HG03571 (cell line): ENCODE results near the gene BMF.
"Not testable (repeated sequence)": the region's sequence is repeated elsewhere in the genome, so short reads cannot be mapped to it uniquely, and the experiment has no call there.

ENCODE experiments used
- ATAC-seq: cut with Tn5 transposase; IDR thresholded peaks from one replicate; pipeline ENCODE4 v1.9.1; 2021; ENCODE audit not compliant: unreplicated experiment

BMF gene

GRCh38 chr15:40128766-40129660 lies 20.3 kb upstream of the BMF start:
- ATAC-seq, result no peak

GRCh38 chr15:40125950-40126349 lies 17.3 kb upstream of the BMF start:
- ATAC-seq, result no peak

DNA sequence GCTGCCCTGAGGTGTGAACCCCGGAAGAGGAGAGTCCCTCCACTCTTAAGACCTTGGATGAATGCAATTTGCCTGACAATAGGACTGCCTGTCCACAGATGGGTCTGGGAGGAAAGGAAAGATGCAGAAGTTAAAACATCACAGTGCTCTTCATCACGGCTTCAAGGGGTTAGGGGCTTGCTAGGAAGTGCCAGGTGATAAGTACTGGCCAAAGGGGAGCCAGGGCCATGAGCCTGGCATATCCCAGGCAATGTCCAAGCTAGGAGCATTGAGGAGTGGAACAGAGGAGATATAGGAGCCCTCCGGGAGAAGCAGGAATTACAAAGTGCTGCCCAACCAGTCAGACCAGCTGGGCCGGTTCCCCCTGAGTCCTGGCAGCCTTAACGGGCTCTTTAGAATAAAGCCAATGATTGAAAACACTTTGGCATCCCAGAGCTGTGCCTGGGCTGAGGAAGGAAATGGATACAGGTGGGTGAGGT lies 16.2 kb upstream of the BMF start:
- not testable (repeated sequence) for ATAC-seq

DNA sequence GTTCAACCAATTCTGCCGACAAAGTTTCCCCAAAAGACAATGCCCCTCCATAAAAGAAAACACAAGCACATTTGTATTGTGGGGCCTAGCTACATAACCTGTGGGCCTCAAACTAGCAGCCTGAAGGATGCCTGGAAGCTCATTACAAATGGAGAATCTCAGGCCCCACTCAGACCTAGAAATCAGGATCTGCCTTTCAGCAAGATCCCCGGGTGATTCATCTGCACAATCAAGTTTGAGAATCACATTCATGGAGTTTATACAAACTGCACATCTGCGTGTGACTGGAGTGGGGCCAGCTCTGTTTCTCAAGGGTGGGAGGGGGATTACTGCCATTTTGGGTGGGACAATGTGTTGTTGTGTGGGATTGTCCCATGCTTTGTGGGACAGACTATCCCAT lies 15.7 kb upstream of the BMF start:
- ATAC-seq, result not testable (repeated sequence)

- not testable (repeated sequence) for ATAC-seq
These were observed 15.2 kb upstream of the BMF start for GRCh38 chr15:40123863-40124262.

DNA sequence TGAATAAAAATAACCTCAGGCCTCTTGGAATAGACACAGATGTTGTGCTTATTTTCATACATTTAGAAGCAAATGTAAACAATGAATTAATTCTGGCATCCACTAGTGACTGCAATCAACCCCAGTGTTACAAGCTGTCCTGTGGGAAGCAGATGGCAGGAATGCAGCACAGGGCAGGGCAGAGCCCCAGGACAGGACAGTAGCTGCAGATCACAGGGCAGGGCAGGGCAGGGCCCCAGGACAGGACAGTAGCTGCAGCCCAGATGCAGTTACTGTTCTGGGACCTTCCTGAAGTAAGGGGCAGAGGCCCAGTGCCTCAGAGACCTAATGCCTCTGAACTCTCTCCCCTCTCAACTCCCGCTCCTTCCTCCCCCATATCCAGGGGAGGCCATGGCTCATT lies 14.3 kb upstream of the BMF start:
- not testable (repeated sequence) for ATAC-seq

DNA sequence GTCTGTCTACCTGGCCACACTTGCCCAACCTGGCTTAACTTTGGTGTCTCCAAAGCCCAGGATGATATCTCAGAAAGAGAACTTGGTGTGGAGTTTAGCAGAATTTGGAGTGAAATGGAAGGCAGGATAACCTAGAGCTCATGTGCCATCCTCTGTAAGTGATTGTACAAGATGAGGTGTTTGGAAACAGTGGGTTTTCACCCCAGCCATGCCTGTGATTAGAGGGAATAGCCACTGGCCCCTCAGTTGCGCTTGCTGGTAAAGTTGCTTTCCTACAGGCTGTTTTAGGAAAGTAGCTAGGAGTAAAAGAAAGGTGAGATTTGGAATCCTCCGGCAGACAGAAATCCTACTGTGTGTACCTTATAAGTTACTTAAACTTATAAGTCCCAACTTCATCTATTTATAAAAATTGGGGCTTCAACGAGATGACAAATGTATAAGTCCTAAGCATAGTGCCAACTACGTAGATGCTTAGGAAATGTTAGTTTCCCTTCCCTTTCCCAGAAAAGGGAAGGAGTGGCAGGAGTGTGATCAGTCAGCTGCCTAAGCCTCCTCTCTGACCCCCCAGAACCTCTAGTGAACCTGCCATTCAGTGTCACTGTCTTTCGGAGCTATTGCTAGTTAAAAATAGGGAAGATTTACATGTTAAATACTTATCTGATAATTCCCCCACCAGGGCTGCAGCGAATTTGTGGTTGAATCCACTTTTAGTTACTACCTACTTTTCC lies 13.4 kb upstream of the BMF start:
- ATAC-seq, result no peak

DNA sequence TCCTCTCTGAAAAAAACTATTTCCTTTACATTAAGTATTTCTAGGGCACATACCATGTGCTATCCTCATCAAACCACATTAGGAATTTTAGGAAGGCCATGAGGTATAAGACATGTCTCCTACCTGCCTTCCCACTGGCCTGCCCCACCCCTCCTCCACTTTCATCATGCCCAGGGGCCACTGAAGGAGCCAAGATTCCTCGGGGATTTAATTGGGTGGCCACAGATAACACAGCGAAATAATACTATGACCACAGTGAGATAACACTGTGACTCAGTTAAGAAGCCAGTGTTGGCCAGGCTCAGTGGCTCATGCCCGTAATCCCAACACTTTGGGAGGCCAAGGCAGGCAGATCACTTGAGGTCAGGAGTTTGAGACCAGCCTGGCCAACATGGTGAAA lies 9.8 kb upstream of the BMF start:
- ATAC-seq, result no peak

GRCh38 chr15:40115670-40116093 lies 7.0 kb upstream of the BMF start:
- ATAC-seq, result peak; percentile 97

GRCh38 chr15:40115106-40115505 lies 6.4 kb upstream of the BMF start:
- ATAC-seq, result not testable (repeated sequence)

GRCh38 chr15:40114218-40114617 lies 5.5 kb upstream of the BMF start:
- no peak for ATAC-seq

GRCh38 chr15:40112789-40113188 lies 4.1 kb upstream of the BMF start:
- no peak for ATAC-seq

DNA sequence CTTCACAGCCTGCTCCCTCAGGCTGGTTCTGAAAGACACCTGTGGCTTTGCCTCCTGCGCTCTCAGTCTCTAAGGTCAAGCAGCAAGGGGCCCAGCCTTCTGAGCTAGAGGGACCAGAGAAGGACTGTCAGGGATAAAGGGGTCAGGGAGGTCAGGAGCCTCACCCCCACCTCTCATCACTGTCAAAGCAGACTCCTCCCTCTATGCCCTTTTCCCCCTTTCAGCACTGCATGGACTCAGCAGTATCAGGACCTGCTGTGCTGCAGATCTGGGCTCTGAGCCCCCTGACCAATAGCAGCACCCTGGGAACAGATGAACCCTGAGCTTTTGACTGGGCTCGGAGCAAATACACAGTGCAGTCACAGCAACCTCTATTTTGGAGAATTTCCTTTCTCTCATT lies 3.2 kb upstream of the BMF start:
- ATAC-seq, result no peak

GRCh38 chr15:40110866-40111550 lies 2.3 kb upstream of the BMF start:
- no peak for ATAC-seq

- no peak for ATAC-seq
These were observed 421 bp downstream of the BMF start for GRCh38 chr15:40108061-40108854.

GRCh38 chr15:40106203-40107161 lies 2.2 kb downstream of the BMF start:
- ATAC-seq, result peak; percentile 38

- no peak for ATAC-seq
These were observed 3.0 kb downstream of the BMF start for GRCh38 chr15:40105517-40106202.

- ATAC-seq, result no peak
These were observed 3.7 kb downstream of the BMF start for GRCh38 chr15:40104865-40105516.
